ENCODE measurements around the gene TRPV2. TPM values are rescaled to one million over a fixed set of nuclear protein-coding genes. Genes with fewer than 3 reads are reported as not detected.

TRPV2 gene
- total and polyA plus RNA-seq, 2 of the 4 experiments (the other 2 are of a cell fraction): 30.8 to 32.8 TPM

GRCh38 chr17:16443511-16444257, 28.3 kb downstream of the TRPV2 start (continued):
- no peak for TF ChIP-seq CHD1 (IDR thresholded peaks at IDR 0.05; ENCODE audit: low read depth, low read length)

GRCh38 chr17:16444258-16444886, 29.0 kb downstream of the TRPV2 start:
- Histone ChIP-seq H3K79me1 (ENCODE audit: low read depth in 1 of 2, low read length in 2 of 2) (peaks cover 24 to 91% of the 10 kb centered on the region in 2 experiments), H3K4ac (ENCODE audit: low read depth, low read length) (no peak overlapping the region), H3K23ac (ENCODE audit: low read depth, low read length) (no peak overlapping the region), H3K27ac (ENCODE audit: insufficient read depth, low read length) (no peak overlapping the region), H4K8ac (ENCODE audit: low read depth in 2 of 2, low read length in 2 of 2) (no peak overlapping the region), H2BK15ac (ENCODE audit: low read depth, low read length) (no peak overlapping the region), H3K9me3 (ENCODE audit: control insufficient read depth, insufficient read depth, low read length) (no peaks in the 10 kb centered on the region), H2AFZ (replicated peaks; ENCODE audit: low read length, poor library complexity) (no peak overlapping the region), H4K5ac (ENCODE audit: low read depth, low read length) (no peak overlapping the region), H3K4me1 (ENCODE audit: control insufficient read depth, insufficient read depth, low read length) (peaks cover 14% of the 10 kb centered on the region), H3K18ac (ENCODE audit: low read depth, low read length) (no peak overlapping the region), H2BK20ac (ENCODE audit: low read depth, low read length) (no peak overlapping the region), H3K4me3 (ENCODE audit: insufficient read depth, low read depth, low read length) (no peak overlapping the region), H3K9ac (ENCODE audit: low read depth, low read length) (no peak overlapping the region), H4K20me1 (ENCODE audit: insufficient read depth, low read length) (peaks cover 97% of the 10 kb centered on the region), H3K9me1 (ENCODE audit: insufficient read depth, low read length) (peaks cover 28% of the 10 kb centered on the region), H3K4me2 (ENCODE audit: low read depth, low read length) (no peak overlapping the region), H2AK9ac (replicated peaks; ENCODE audit: low read depth, low read length, poor library complexity) (no peak overlapping the region), H3K27me3 (ENCODE audit: control insufficient read depth, insufficient read depth, low read length) (no peaks in the 10 kb centered on the region), H3K56ac (ENCODE audit: extremely low read depth, insufficient read depth, low read length) (no peak overlapping the region), H2BK120ac (ENCODE audit: low read depth, low read length) (no peak overlapping the region), H4K91ac (ENCODE audit: insufficient read depth, low read depth, low read length) (no peak overlapping the region), H2AK5ac (ENCODE audit: low read depth, low read length) (no peak overlapping the region), H3K36me3 (ENCODE audit: control insufficient read depth, insufficient read depth, low read length) (peaks cover 72% of the 10 kb centered on the region), H3K14ac (replicated peaks; ENCODE audit: low read depth, low read length) (no peak overlapping the region), H2BK5ac (ENCODE audit: low read depth, low read length, poor library complexity, severe bottlenecking) (no peak overlapping the region)
- no peak; the same call in 1 of the 2 replicates for ATAC-seq (ENCODE audit: low read depth)
- no peak for DNase-seq
- dilution Hi-C loops (cut with HindIII; ENCODE audit: low sequenced_read_pairs, unreplicated experiment) (no loop called here), intact Hi-C loops (cut with micrococcal nuclease) (no loop called here), in situ Hi-C loops (cut with MboI; ENCODE audit: low sequenced_read_pairs) (no loop called here)
- BruUV-seq (replicated peaks): no TSS peak
- TF ChIP-seq NFE2L2 (IDR thresholded peaks at IDR 0.05; ENCODE audit: low read depth, low read length) (no peak), MAZ (IDR thresholded peaks at IDR 0.05; ENCODE audit: borderline replicate concordance, low read depth, low read length) (no peak), CHD1 (IDR thresholded peaks at IDR 0.05; ENCODE audit: low read depth, low read length) (no peak), CTCF (conservative IDR thresholded peaks at IDR 0.05; ENCODE audit: low read depth, low read length) (no peak), FOS (IDR thresholded peaks at IDR 0.05; ENCODE audit: low read depth, low read length) (no peak), RAD21 (IDR thresholded peaks at IDR 0.05; ENCODE audit: low read length) (no peak), POLR2A (IDR thresholded peaks at IDR 0.05; ENCODE audit: low read depth, low read length) (no peak), MAFK (IDR thresholded peaks at IDR 0.05; ENCODE audit: low read depth, low read length) (no peak), RFX5 (IDR thresholded peaks at IDR 0.05; ENCODE audit: low read depth, low read length) (no peak), MXI1 (IDR thresholded peaks at IDR 0.05; ENCODE audit: borderline replicate concordance, low read depth, low read length) (no peak), ELK1 (IDR thresholded peaks at IDR 0.05; ENCODE audit: borderline replicate concordance, low read depth, low read length) (no peak), SMC3 (IDR thresholded peaks at IDR 0.05; ENCODE audit: low read depth, low read length) (no peak), BHLHE40 (IDR thresholded peaks at IDR 0.05; ENCODE audit: low read depth, low read length) (no peak)
- 73% methylated on average over 2 of the region's 6 CpGs; no CpG with 5 or more reads in 1 of the 2 experiments for WGBS, 2 experiments (ENCODE audit: extremely low coverage in 2 of 2, insufficient read length in 1 of 2)
- ChIA-PET CTCF (interaction anchor here (0.5 to 0.6 kb wide), 2 partner anchors 65 to 76 kb away, joined by 3 read pairs; no protein-coding TSS in a partner anchor), POLR2A (ENCODE audit: unreplicated experiment) (interaction anchor here (0.6 kb wide), 2 partner anchors 85 to 168 kb away, joined by 3 to 4 read pairs; no protein-coding TSS in a partner anchor)

Measured in IMR-90 (cell line).